K562 (cell line): Measurements from ENCODE around the gene RNASEH2A. TPM values are rescaled to one million over a fixed set of nuclear protein-coding genes. Genes with fewer than 3 reads are reported as not detected.

Experiments
- BHLHE40 ChIP-seq: IDR thresholded peaks from 2 replicates; pipeline ENCODE4 v1.6.1; 2011; ENCODE audit warnings: low read length, improper control_type of control experiment
- BMI1 ChIP-seq: fragments of 150-350 bp; IDR thresholded peaks from 2 replicates; pipeline ENCODE4 v1.6.1; 2014; ENCODE audit warnings: low read length
- C11orf30 ChIP-seq: fragments of 450-650 bp; IDR thresholded peaks from 2 replicates; pipeline ENCODE4 v1.6.1; 2016; ENCODE audit warnings: low read depth, mild to moderate bottlenecking
- E2F8 ChIP-seq: fragments of 450-650 bp; IDR thresholded peaks from 2 replicates; pipeline ENCODE4 v1.7.1; 2018; ENCODE audit warnings: mild to moderate bottlenecking, low read depth; ENCODE audit not compliant: partially characterized antibody
- ETV5 ChIP-seq: sonication (generic); formaldehyde crosslinking; IDR thresholded peaks from 2 replicates; pipeline ENCODE4 v1.4.0; 2020; ENCODE audit warnings: low read depth, mild to moderate bottlenecking, missing genetic modification reagents
- GTF2F1 ChIP-seq: IDR thresholded peaks from 2 replicates; pipeline ENCODE4 v1.6.1; 2011; ENCODE audit warnings: low read depth, low read length, improper control_type of control experiment
- HOXB6 ChIP-seq: fragments of 250-450 bp; sonication (Bioruptor Pico); IDR thresholded peaks from 2 replicates; pipeline ENCODE4 v1.5.1; 2022; ENCODE audit warnings: mild to moderate bottlenecking, borderline replicate concordance
- MBD2 ChIP-seq: sonication (generic); IDR thresholded peaks from 2 replicates; pipeline ENCODE4 v1.6.1; 2016; ENCODE audit warnings: low read depth, borderline replicate concordance
- NFIC ChIP-seq: fragments of 450-650 bp; IDR thresholded peaks from 2 replicates; pipeline ENCODE4 v1.6.1; 2017; ENCODE audit warnings: mild to moderate bottlenecking, inconsistent platforms
- POLR2AphosphoS5 ChIP-seq: IDR thresholded peaks from 2 replicates; pipeline ENCODE4 v1.6.1; 2011; ENCODE audit warnings: mild to moderate bottlenecking, low read depth, low read length, moderate library complexity; ENCODE audit not compliant: control insufficient read depth, insufficient read depth
- RBM34 ChIP-seq: fragments of 200-400 bp; formaldehyde crosslinking; IDR thresholded peaks from 2 replicates; pipeline ENCODE4 v1.6.1; 2018; ENCODE audit warnings: low read length, borderline replicate concordance; ENCODE audit not compliant: insufficient read depth
- SRSF7 ChIP-seq: fragments of 200-400 bp; formaldehyde crosslinking; optimal IDR thresholded peaks from 2 replicates; pipeline ENCODE3; 2017; ENCODE audit warnings: mild to moderate bottlenecking, low read depth, low read length
- ZMIZ1 ChIP-seq, 2 experiments: fragments of 150-350 bp in 1 of 2; IDR thresholded peaks; 2 replicates each; pipeline ENCODE4 v1.6.1; 2012 to 2016; ENCODE audit warnings: low read depth in 2 of 2, low read length in 2 of 2, mild to moderate bottlenecking in 1 of 2, moderate library complexity in 1 of 2
- ZNF239 ChIP-seq: fragments of 250-450 bp; sonication (Bioruptor Pico); IDR thresholded peaks from 2 replicates; pipeline ENCODE4 v1.4.0; 2020; ENCODE audit warnings: mild to moderate bottlenecking
- ZNF41 ChIP-seq: fragments of 250-450 bp; sonication (Bioruptor Pico); conservative IDR thresholded peaks from 2 replicates; pipeline ENCODE4 v1.4.0; 2020; ENCODE audit warnings: mild to moderate bottlenecking
- ZNF57 ChIP-seq: fragments of 450-650 bp; formaldehyde crosslinking; IDR thresholded peaks from 2 replicates; pipeline ENCODE4 v1.4.0; 2020; ENCODE audit warnings: mild to moderate bottlenecking, moderate library complexity
- ZNF584 ChIP-seq: fragments of 200-800 bp; sonication (Bioruptor generic); IDR thresholded peaks from 2 replicates; pipeline ENCODE4 v1.6.1; 2016; ENCODE audit warnings: low read depth, mild to moderate bottlenecking, missing genetic modification characterization, missing compliant biosample characterization
- ZNF79 ChIP-seq: fragments of 250-450 bp; sonication (Bioruptor Pico); IDR thresholded peaks from 2 replicates; pipeline ENCODE4 v1.4.0; 2020; ENCODE audit warnings: low read depth, mild to moderate bottlenecking, moderate library complexity
- polyA plus RNA-seq, 8 experiments: library from polyadenylated mRNA; depleted of rRNA in 4 of 8; stranded (reverse) in 5 of 8; unstranded in 3 of 8; fragments of >200 nt; fragmentation: Nextera tagmentation in 2 of 8; fragmentation: Illumina TruSeq in 1 of 8; extraction: Ambion mirVana in 2 of 8; extraction: Trizol in 1 of 8; gene quantifications; 2 replicates each; pipeline versions ENCODE4 v1.2.1 to v1.2.3, GENCODE V29; 2011 to 2014; ENCODE audit warnings: inconsistent platforms in 1 of 8, missing spikeins in 1 of 8
- total RNA-seq, 7 experiments: library from RNA; depleted of rRNA in 6 of 7; stranded (reverse); fragments of >200 nt in 6 of 7; fragmentation: Illumina TruSeq in 2 of 7; extraction: Trizol in 2 of 7; gene quantifications; 2 replicates each; pipeline versions ENCODE4 v1.2.1 to v1.2.3, GENCODE V29; 2011 to 2021; ENCODE audit warnings: low replicate concordance in 1 of 7
- TF ChIP-seq, protein P1 (sequence below): fragments of 450-650 bp; formaldehyde crosslinking; IDR thresholded peaks from 2 replicates; pipeline ENCODE4 v1.4.0; 2022; ENCODE audit warnings: mild to moderate bottlenecking, moderate library complexity
- TF ChIP-seq, protein P2 (sequence below): sonication (generic); formaldehyde crosslinking; IDR thresholded peaks from 2 replicates; pipeline ENCODE4 v1.5.0; 2020; ENCODE audit warnings: missing genetic modification reagents

RNASEH2A gene
- total and polyA plus RNA-seq, 9 of the 15 experiments (the other 6 are each of a cell fraction or from before 2014, with no cell fraction given): 22.3 to 78.0 (median 61.7) TPM

DNA sequence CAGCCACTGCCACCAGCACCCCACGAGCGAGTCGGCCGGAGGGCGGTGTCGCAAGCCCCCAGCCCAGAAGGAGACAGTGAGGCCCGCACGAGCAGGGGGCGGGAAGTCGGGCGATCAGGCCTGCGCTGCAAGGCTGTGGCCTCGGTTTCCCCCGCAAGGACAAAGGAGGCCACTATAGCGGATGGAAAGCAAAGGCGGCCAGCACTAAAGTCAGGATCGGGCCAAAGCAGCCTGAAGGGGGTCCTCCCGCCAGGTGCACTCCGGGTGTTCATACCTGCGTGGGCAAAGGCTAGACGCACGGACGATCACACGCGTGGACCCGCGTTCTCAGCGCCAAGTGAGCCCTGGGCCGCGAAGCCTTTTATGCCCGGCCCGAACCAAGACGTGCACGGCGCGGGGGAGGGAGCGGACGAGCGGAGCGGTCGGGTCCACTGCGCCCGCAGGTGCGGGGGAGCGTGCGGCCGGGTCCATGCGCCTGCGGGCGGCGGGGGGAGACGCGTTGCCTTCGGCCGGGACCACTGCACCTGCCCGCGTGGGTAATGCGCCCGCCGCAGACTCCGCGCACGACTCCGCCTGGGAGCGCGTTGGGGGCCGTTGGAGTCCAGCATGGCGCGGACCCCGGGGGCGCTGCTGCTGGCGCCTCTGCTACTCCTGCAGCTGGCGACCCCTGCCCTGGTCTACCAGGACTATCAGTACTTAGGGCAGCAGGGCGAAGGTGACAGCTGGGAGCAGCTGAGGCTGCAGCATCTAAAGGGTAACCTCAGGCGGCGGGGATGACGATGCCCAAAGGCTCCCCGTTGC, 4.7 kb upstream of the RNASEH2A start, which contains the start of the genes PRDX2 and THSD8 (continued):
- TF ChIP-seq POLR2AphosphoS5 (peak; percentile 90), NFIC (peak; percentile 52), ZNF57 (CRISPR knock-in tag) (no peak), BMI1 (no peak), ZNF239 (CRISPR knock-in tag) (no peak), ZMIZ1 (IDR thresholded peaks at IDR 0.05; ENCODE audit: low read depth in 2 of 2, low read length in 2 of 2) (0 out of 4 replicates have a peak, but pooled peaks of 1 of the 2 experiments have one; percentile 41), SRSF7 (no peak), RBM34 (no peak), ETV5 (CRISPR knock-in tag) (peak; percentile 20; the same call in 1 of the 2 replicates), GTF2F1 (peak; percentile 82; the same call in 1 of the 2 replicates), HOXB6 (CRISPR knock-in tag) (no peak), ZNF41 (no peak), C11orf30 (no peak; the same call in 1 of the 2 replicates), MBD2 (peak; percentile 98), ZNF584 (CRISPR knock-in tag) (no peak), ZNF79 (CRISPR knock-in tag) (no peak), E2F8 (no peak), BHLHE40 (peak; percentile 97)
- TF ChIP-seq, protein P1, sequence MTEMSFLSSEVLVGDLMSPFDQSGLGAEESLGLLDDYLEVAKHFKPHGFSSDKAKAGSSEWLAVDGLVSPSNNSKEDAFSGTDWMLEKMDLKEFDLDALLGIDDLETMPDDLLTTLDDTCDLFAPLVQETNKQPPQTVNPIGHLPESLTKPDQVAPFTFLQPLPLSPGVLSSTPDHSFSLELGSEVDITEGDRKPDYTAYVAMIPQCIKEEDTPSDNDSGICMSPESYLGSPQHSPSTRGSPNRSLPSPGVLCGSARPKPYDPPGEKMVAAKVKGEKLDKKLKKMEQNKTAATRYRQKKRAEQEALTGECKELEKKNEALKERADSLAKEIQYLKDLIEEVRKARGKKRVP (CRISPR knock-in tag): no peak
- TF ChIP-seq, protein P2, sequence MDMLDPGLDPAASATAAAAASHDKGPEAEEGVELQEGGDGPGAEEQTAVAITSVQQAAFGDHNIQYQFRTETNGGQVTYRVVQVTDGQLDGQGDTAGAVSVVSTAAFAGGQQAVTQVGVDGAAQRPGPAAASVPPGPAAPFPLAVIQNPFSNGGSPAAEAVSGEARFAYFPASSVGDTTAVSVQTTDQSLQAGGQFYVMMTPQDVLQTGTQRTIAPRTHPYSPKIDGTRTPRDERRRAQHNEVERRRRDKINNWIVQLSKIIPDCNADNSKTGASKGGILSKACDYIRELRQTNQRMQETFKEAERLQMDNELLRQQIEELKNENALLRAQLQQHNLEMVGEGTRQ: no peak
